HEK293T (cell line): ENCODE data around the gene TBC1D22A.

ENCODE experiments used
- CTCF ChIA-PET: fragments of 350-600 bp; formaldehyde crosslinking; extraction: SDS; loops from one replicate; lab custom pipeline; 2021; ENCODE audit warnings: antibody characterized with exemption, inconsistent platforms; lab: Yijun Ruan, JAX
- POLR2A ChIA-PET: fragments of 350-600 bp; formaldehyde crosslinking; extraction: SDS; loops from one replicate; lab custom pipeline; 2020; ENCODE audit warnings: antibody characterized with exemption, inconsistent platforms; lab: Yijun Ruan, JAX
- DNase-seq: peaks from one replicate; pipeline ENCODE4 v3.0.0; 2012; ENCODE audit warnings: mixed read lengths; ENCODE audit errors: extremely low spot score
- ARNT ChIP-seq: fragments of 450-650 bp; IDR thresholded peaks from 2 replicates; pipeline ENCODE4 v1.6.1; 2017; ENCODE audit warnings: mild to moderate bottlenecking
- BHLHE40 ChIP-seq: fragments of 450-650 bp; IDR thresholded peaks from 2 replicates; pipeline ENCODE4 v1.6.1; 2016; ENCODE audit warnings: mild to moderate bottlenecking, moderate library complexity, borderline replicate concordance
- CTBP1 ChIP-seq: fragments of 450-650 bp; IDR thresholded peaks from 2 replicates; pipeline ENCODE4 v1.6.1; 2016; ENCODE audit warnings: borderline replicate concordance
- ELF4 ChIP-seq: fragments of 450-650 bp; IDR thresholded peaks from 2 replicates; pipeline ENCODE4 v1.6.1; 2017; ENCODE audit warnings: antibody characterized with exemption
- FOXA1 ChIP-seq: fragments of 450-650 bp; IDR thresholded peaks from 2 replicates; pipeline ENCODE4 v1.6.1; 2016; ENCODE audit warnings: mild to moderate bottlenecking
- FOXK2 ChIP-seq: fragments of 450-650 bp; IDR thresholded peaks from 2 replicates; pipeline ENCODE4 v1.6.1; 2016; ENCODE audit warnings: mild to moderate bottlenecking
- FOXM1 ChIP-seq: fragments of 450-650 bp; IDR thresholded peaks from 2 replicates; pipeline ENCODE4 v1.6.1; 2017; ENCODE audit warnings: mild to moderate bottlenecking, borderline replicate concordance
- HDGF ChIP-seq: fragments of 450-650 bp; IDR thresholded peaks from 2 replicates; pipeline ENCODE4 v1.6.1; 2017; ENCODE audit warnings: antibody characterized with exemption, borderline replicate concordance
- L3MBTL2 ChIP-seq: fragments of 450-650 bp; conservative IDR thresholded peaks from 2 replicates; pipeline ENCODE4 v1.6.1; 2016; ENCODE audit warnings: mild to moderate bottlenecking
- LEF1 ChIP-seq: fragments of 450-650 bp; IDR thresholded peaks from 2 replicates; pipeline ENCODE4 v1.6.1; 2017; ENCODE audit warnings: mild to moderate bottlenecking, borderline replicate concordance
- NFRKB ChIP-seq: fragments of 450-650 bp; IDR thresholded peaks from 2 replicates; pipeline ENCODE4 v1.6.1; 2016; ENCODE audit warnings: mild to moderate bottlenecking, moderate library complexity
- PKNOX1 ChIP-seq: fragments of 450-650 bp; IDR thresholded peaks from 2 replicates; pipeline ENCODE4 v1.6.1; 2016
- SP1 ChIP-seq: fragments of 450-650 bp; IDR thresholded peaks from 2 replicates; pipeline ENCODE4 v1.6.1; 2017
- SUZ12 ChIP-seq: fragments of 450-650 bp; IDR thresholded peaks from 2 replicates; pipeline ENCODE4 v1.6.1; 2016; ENCODE audit warnings: mild to moderate bottlenecking
- TARDBP ChIP-seq: fragments of 450-650 bp; IDR thresholded peaks from 2 replicates; pipeline ENCODE4 v1.6.1; 2016
- ZNF384 ChIP-seq: fragments of 450-650 bp; IDR thresholded peaks from 2 replicates; pipeline ENCODE4 v1.6.1; 2016

The TBC1D22A gene

GRCh38 chr22:47075568-47075967 is 313.1 kb downstream of the TBC1D22A start:
- TF ChIP-seq ELF4 (no peak), HDGF (no peak)
- DNase-seq = no peak
- ChIA-PET CTCF (no interaction called here), POLR2A (no interaction called here)

- ChIA-PET CTCF (no interaction called here), POLR2A (no interaction called here)
- DNase-seq = no peak
- TF ChIP-seq ZNF384 = no peak
- TF ChIP-seq CTBP1 = no peak
- TF ChIP-seq PKNOX1 = no peak
- TF ChIP-seq LEF1 = no peak
- no peak for TF ChIP-seq FOXM1
Observed at GRCh38 chr22:47076758-47077157, 314.3 kb downstream of the TBC1D22A start.

- DNase-seq = no peak
- ChIA-PET CTCF (no interaction called here), POLR2A (no interaction called here)
- TF ChIP-seq FOXK2 = no peak
- no peak for TF ChIP-seq FOXM1
- TF ChIP-seq HDGF = no peak
- no peak for TF ChIP-seq CTBP1
- no peak for TF ChIP-seq ZNF384
- TF ChIP-seq L3MBTL2 = no peak
Observed at GRCh38 chr22:47080100-47080499, 317.6 kb downstream of the TBC1D22A start.

GRCh38 chr22:47082505-47082904 is 320.1 kb downstream of the TBC1D22A start:
- TF ChIP-seq ELF4 (no peak), PKNOX1 (no peak), ARNT (no peak), SUZ12 (no peak), CTBP1 (no peak), ZNF384 (no peak), L3MBTL2 (no peak)
- no peak for DNase-seq
- CTCF ChIA-PET = no interaction called here
- POLR2A ChIA-PET = no interaction called here

GRCh38 chr22:47083379-47083986 is 321.0 kb downstream of the TBC1D22A start:
- CTCF ChIA-PET = no interaction called here
- no peak for DNase-seq
- no peak for TF ChIP-seq ELF4
- no peak for TF ChIP-seq BHLHE40
- TF ChIP-seq SP1 = no peak
- TF ChIP-seq ZNF384 = no peak
- TF ChIP-seq NFRKB = no peak
- no peak for TF ChIP-seq PKNOX1
- TF ChIP-seq FOXK2 = no peak
- no peak for TF ChIP-seq SUZ12
- no peak for TF ChIP-seq FOXA1
- no peak for TF ChIP-seq FOXM1
- no peak for TF ChIP-seq CTBP1
- TF ChIP-seq HDGF = no peak
- POLR2A ChIA-PET = no interaction called here

GRCh38 chr22:47084226-47084625 is 321.8 kb downstream of the TBC1D22A start:
- ChIA-PET CTCF (no interaction called here), POLR2A (no interaction called here)
- no peak for DNase-seq
- TF ChIP-seq SUZ12 (no peak), FOXK2 (no peak), TARDBP (no peak), FOXA1 (no peak), SP1 (no peak), L3MBTL2 (no peak)

GRCh38 chr22:47086596-47087248 is 324.3 kb downstream of the TBC1D22A start:
- ChIA-PET POLR2A (no interaction called here), CTCF (no interaction called here)
- TF ChIP-seq HDGF (no peak), ZNF384 (no peak), L3MBTL2 (no peak), ELF4 (no peak), CTBP1 (no peak), NFRKB (no peak), ARNT (no peak), FOXA1 (no peak), FOXM1 (no peak), SP1 (no peak), SUZ12 (no peak), PKNOX1 (no peak), BHLHE40 (no peak), TARDBP (no peak), LEF1 (no peak), FOXK2 (no peak)
- DNase-seq = no peak
